ENCODE results near the gene CFAP157. TPM values are rescaled to one million over a fixed set of nuclear protein-coding genes. Genes with fewer than 3 reads are reported as not detected.

Gene CFAP157
- total and polyA plus RNA-seq, 2 of the 13 experiments (the other 11 are each of a cell fraction or from before 2014, with no cell fraction given) = 0.07 TPM; not detected in 1

DNA sequence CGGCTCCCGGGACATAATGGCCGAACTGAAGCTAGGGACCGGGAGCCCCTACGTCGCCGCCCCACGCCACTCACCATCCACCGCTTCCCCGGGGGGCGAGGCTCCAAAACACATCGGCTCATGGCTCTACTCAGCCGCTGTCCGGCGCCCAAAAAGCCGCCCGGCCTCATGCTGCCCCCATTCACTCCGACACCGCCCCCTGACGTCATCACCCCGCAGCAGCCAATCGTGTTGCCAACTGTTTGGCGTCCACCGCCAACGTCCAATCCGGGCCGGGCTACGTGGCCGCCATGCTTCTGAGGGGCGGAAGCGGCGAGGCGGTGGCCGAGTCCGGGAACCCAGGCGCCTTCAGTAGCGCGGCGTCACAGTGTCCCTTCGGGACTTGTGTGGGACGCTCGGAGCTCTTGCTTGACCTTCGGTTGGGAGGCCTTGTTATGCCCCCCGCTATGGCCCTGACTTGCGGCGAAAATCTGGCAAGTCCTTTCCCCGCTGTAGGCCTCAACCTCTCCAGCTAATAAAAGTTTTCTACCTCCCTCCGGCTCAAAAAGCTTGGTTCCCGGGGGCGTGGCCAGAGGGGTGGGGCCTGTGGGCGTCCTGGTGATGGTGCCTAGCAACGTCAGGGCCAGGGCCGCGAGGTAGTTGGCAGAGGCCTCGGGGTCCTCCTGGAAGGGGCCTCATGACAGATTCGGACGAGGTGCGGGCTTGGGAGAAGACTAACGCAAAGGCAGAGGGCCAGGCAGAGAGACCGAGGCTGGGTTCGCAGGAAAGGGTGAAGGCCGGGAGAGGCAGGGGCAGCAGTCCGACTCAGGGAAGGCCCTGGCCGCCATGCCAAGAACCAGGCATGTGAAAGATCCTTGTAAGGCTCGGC lies 8.9 kb downstream of the CFAP157 start, which contains the start of the genes PTRH1 and TTC16 (continued):
- 0 out of 2 replicates have a peak, but pooled peaks have one; percentile 50 for TF ChIP-seq ZSCAN31 (CRISPR knock-in tag; IDR thresholded peaks at IDR 0.05; ENCODE audit: low read depth)
- TF ChIP-seq NFRKB (IDR thresholded peaks at IDR 0.05) = no peak
- no peak for TF ChIP-seq SCMH1 (CRISPR knock-in tag; IDR thresholded peaks at IDR 0.05; ENCODE audit: borderline replicate concordance)
- peak; percentile 42; the same call in 1 of the 2 replicates for TF ChIP-seq KMT2B (CRISPR knock-in tag; IDR thresholded peaks at IDR 0.05)
- no peak for TF ChIP-seq ZNF7 (CRISPR knock-in tag; IDR thresholded peaks at IDR 0.05)
- no peak for TF ChIP-seq MAFG (CRISPR knock-in tag; IDR thresholded peaks at IDR 0.05)
- TF ChIP-seq, protein P1, sequence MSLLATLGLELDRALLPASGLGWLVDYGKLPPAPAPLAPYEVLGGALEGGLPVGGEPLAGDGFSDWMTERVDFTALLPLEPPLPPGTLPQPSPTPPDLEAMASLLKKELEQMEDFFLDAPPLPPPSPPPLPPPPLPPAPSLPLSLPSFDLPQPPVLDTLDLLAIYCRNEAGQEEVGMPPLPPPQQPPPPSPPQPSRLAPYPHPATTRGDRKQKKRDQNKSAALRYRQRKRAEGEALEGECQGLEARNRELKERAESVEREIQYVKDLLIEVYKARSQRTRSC (CRISPR knock-in tag; IDR thresholded peaks at IDR 0.05; ENCODE audit: low read depth) = no peak
- no peak for TF ChIP-seq EZH2 (conservative IDR thresholded peaks at IDR 0.05; ENCODE audit: low read depth, low read length)
- no peak for TF ChIP-seq ZC3H13 (CRISPR knock-in tag; IDR thresholded peaks at IDR 0.05)
- TF ChIP-seq GTF3A (CRISPR knock-in tag; conservative IDR thresholded peaks at IDR 0.05) = 0 out of 2 replicates have a peak, but pooled peaks have one; percentile 37
- no peak for TF ChIP-seq ZSCAN12 (CRISPR knock-in tag; IDR thresholded peaks at IDR 0.05)
- TF ChIP-seq ZNF260 (CRISPR knock-in tag; IDR thresholded peaks at IDR 0.05; ENCODE audit: borderline replicate concordance, low read depth) = no peak
- no peak for TF ChIP-seq ZNF660 (CRISPR knock-in tag; IDR thresholded peaks at IDR 0.05; ENCODE audit: borderline replicate concordance, low read depth)
- TF ChIP-seq, protein P2, sequence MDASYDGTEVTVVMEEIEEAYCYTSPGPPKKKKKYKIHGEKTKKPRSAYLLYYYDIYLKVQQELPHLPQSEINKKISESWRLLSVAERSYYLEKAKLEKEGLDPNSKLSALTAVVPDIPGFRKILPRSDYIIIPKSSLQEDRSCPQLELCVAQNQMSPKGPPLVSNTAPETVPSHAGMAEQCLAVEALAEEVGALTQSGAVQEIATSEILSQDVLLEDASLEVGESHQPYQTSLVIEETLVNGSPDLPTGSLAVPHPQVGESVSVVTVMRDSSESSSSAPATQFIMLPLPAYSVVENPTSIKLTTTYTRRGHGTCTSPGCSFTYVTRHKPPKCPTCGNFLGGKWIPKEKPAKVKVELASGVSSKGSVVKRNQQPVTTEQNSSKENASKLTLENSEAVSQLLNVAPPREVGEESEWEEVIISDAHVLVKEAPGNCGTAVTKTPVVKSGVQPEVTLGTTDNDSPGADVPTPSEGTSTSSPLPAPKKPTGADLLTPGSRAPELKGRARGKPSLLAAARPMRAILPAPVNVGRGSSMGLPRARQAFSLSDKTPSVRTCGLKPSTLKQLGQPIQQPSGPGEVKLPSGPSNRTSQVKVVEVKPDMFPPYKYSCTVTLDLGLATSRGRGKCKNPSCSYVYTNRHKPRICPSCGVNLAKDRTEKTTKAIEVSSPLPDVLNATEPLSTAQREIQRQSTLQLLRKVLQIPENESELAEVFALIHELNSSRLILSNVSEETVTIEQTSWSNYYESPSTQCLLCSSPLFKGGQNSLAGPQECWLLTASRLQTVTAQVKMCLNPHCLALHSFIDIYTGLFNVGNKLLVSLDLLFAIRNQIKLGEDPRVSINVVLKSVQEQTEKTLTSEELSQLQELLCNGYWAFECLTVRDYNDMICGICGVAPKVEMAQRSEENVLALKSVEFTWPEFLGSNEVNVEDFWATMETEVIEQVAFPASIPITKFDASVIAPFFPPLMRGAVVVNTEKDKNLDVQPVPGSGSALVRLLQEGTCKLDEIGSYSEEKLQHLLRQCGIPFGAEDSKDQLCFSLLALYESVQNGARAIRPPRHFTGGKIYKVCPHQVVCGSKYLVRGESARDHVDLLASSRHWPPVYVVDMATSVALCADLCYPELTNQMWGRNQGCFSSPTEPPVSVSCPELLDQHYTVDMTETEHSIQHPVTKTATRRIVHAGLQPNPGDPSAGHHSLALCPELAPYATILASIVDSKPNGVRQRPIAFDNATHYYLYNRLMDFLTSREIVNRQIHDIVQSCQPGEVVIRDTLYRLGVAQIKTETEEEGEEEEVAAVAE (CRISPR knock-in tag; IDR thresholded peaks at IDR 0.05; ENCODE audit: borderline replicate concordance) = peak; percentile 98
- no peak for TF ChIP-seq ZNF841 (CRISPR knock-in tag; IDR thresholded peaks at IDR 0.05; ENCODE audit: borderline replicate concordance)
- TF ChIP-seq, protein P3, sequence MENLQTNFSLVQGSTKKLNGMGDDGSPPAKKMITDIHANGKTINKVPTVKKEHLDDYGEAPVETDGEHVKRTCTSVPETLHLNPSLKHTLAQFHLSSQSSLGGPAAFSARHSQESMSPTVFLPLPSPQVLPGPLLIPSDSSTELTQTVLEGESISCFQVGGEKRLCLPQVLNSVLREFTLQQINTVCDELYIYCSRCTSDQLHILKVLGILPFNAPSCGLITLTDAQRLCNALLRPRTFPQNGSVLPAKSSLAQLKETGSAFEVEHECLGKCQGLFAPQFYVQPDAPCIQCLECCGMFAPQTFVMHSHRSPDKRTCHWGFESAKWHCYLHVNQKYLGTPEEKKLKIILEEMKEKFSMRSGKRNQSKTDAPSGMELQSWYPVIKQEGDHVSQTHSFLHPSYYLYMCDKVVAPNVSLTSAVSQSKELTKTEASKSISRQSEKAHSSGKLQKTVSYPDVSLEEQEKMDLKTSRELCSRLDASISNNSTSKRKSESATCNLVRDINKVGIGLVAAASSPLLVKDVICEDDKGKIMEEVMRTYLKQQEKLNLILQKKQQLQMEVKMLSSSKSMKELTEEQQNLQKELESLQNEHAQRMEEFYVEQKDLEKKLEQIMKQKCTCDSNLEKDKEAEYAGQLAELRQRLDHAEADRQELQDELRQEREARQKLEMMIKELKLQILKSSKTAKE (CRISPR knock-in tag; IDR thresholded peaks at IDR 0.05; ENCODE audit: borderline replicate concordance) = no peak
- TF ChIP-seq HDAC1 (CRISPR knock-in tag; IDR thresholded peaks at IDR 0.05) = peak; percentile 97
- no peak for TF ChIP-seq ZNF615 (CRISPR knock-in tag; IDR thresholded peaks at IDR 0.05; ENCODE audit: borderline replicate concordance)
- no peak for TF ChIP-seq CAMTA2 (CRISPR knock-in tag; IDR thresholded peaks at IDR 0.05; ENCODE audit: borderline replicate concordance)
- no peak for TF ChIP-seq CBX5 (CRISPR knock-in tag; IDR thresholded peaks at IDR 0.05; ENCODE audit: borderline replicate concordance)
- TF ChIP-seq NFIC (IDR thresholded peaks at IDR 0.05; ENCODE audit: low read length) = no peak
- TF ChIP-seq ZNF773 (CRISPR knock-in tag; IDR thresholded peaks at IDR 0.05; ENCODE audit: borderline replicate concordance) = no peak
- TF ChIP-seq ZNF546 (CRISPR knock-in tag; conservative IDR thresholded peaks at IDR 0.05) = 0 out of 2 replicates have a peak, but pooled peaks have one; percentile 21
